Tibial artery (tissue), 4 donors: ENCODE results near the gene CLRN1.
"Not testable (repeated sequence)": the region's sequence is repeated elsewhere in the genome, so short reads cannot be mapped to it uniquely, and the experiment has no call there.

Source experiments
- DNase-seq, 2 donors: peaks; one replicate each; pipeline ENCODE4 v3.0.0-alpha.2; 2019
- H3K27ac ChIP-seq, 2 donors: fragments of 200-600 bp; sonication (generic) in 1 of 2; 1 replicate in 1 of 2; 2 replicates in 1 of 2; pipeline ENCODE4 v1.5.1; 2018 to 2019; ENCODE audit warnings: mild to moderate bottlenecking in 1 of 2
- H3K27me3 ChIP-seq, 2 donors: fragments of 200-600 bp; sonication (generic) in 1 of 2; one replicate each; pipeline versions ENCODE4 v1.5.1 to v1.6.0; 2016 to 2019
- H3K36me3 ChIP-seq, 3 donors: fragments of 200-600 bp; sonication (generic) in 2 of 3; one replicate each; pipeline ENCODE4 v1.5.1; 2016 to 2019; ENCODE audit warnings: mild to moderate bottlenecking in 2 of 3
- H3K4me1 ChIP-seq, 4 donors: fragments of 200-600 bp; sonication (generic) in 2 of 4; 1 replicate in 3 of 4; 2 replicates in 1 of 4; pipeline ENCODE4 v1.5.1; 2016 to 2019
- H3K4me3 ChIP-seq, 2 donors: fragments of 200-600 bp; sonication (generic) in 1 of 2; 1 replicate in 1 of 2; 2 replicates in 1 of 2; pipeline ENCODE4 v1.5.1; 2018 to 2019; ENCODE audit warnings: mild to moderate bottlenecking in 2 of 2
- H3K9me3 ChIP-seq, 3 donors: fragments of 200-600 bp; sonication (generic) in 1 of 3; one replicate each; pipeline ENCODE4 v1.5.1; 2016 to 2019
- CTCF ChIP-seq, 2 experiments: fragments of 200-600 bp in 1 of 2; fragments of 450-650 bp in 1 of 2; IDR thresholded peaks; one replicate each; pipeline ENCODE4 v1.5.1; 2017 to 2019; ENCODE audit warnings: antibody characterized with exemption in 2 of 2, mild to moderate bottlenecking in 1 of 2, moderate library complexity in 1 of 2
- intact Hi-C: fragments of 100-400 bp; cut with DNase I; formaldehyde crosslinking; loops from one replicate; pipeline ENCODE4 v1.15.0; 2023; ENCODE audit warnings: low total_unique reads

The CLRN1 gene

GRCh38 chr3:150989208-150989607 is 16.7 kb upstream of the CLRN1 start:
- intact Hi-C loops: no loop called here
- no peak for TF ChIP-seq CTCF (IDR thresholded peaks at IDR 0.05)
- H3K27ac ChIP-seq: no peak overlapping the region
- no peaks in the 10 kb centered on the region for H3K27me3 ChIP-seq
- no peaks in the 10 kb centered on the region for H3K36me3 ChIP-seq
- H3K4me3 ChIP-seq: no peak overlapping the region
- no peaks in the 10 kb centered on the region for H3K4me1 ChIP-seq
- DNase-seq: no peak
- peaks cover 0 to under 1% (median 0%) of the 10 kb centered on the region in 3 donors for H3K9me3 ChIP-seq

GRCh38 chr3:150988395-150988794 is 15.9 kb upstream of the CLRN1 start:
- H3K4me1 ChIP-seq, H3K9me3 ChIP-seq, H3K27ac ChIP-seq, H3K4me3 ChIP-seq, H3K36me3 ChIP-seq, intact Hi-C loops, H3K27me3 ChIP-seq, DNase-seq: not testable (repeated sequence)

- DNase-seq: no peak
- intact Hi-C loops: no loop called here
- H3K4me1 ChIP-seq: no peaks in the 10 kb centered on the region
- no peak overlapping the region for H3K4me3 ChIP-seq
- TF ChIP-seq CTCF (IDR thresholded peaks at IDR 0.05): no peak
- H3K36me3 ChIP-seq: no peaks in the 10 kb centered on the region
- no peak overlapping the region for H3K27ac ChIP-seq
- H3K9me3 ChIP-seq: no peaks in the 10 kb centered on the region
- no peaks in the 10 kb centered on the region for H3K27me3 ChIP-seq
Measured at GRCh38 chr3:150985711-150986110, 13.2 kb upstream of the CLRN1 start.

- intact Hi-C loops: no loop called here
- H3K27ac ChIP-seq: no peak overlapping the region
- no peaks in the 10 kb centered on the region for H3K27me3 ChIP-seq
- no peak for TF ChIP-seq CTCF (IDR thresholded peaks at IDR 0.05)
- no peaks in the 10 kb centered on the region for H3K9me3 ChIP-seq
- no peaks in the 10 kb centered on the region for H3K4me1 ChIP-seq
- H3K36me3 ChIP-seq: no peaks in the 10 kb centered on the region
- DNase-seq: no peak
- no peak overlapping the region for H3K4me3 ChIP-seq
Measured at GRCh38 chr3:150984066-150984465, 11.5 kb upstream of the CLRN1 start.

GRCh38 chr3:150978566-150979148 is 6.1 kb upstream of the CLRN1 start:
- Histone ChIP-seq H3K36me3 (no peaks in the 10 kb centered on the region), H3K4me1 (no peaks in the 10 kb centered on the region), H3K4me3 (no peak overlapping the region), H3K27me3 (no peaks in the 10 kb centered on the region), H3K27ac (no peak overlapping the region), H3K9me3 (no peaks in the 10 kb centered on the region)
- TF ChIP-seq CTCF (IDR thresholded peaks at IDR 0.05): no peak
- intact Hi-C loops: no loop called here
- DNase-seq: no peak

GRCh38 chr3:150975992-150976368 is 3.5 kb upstream of the CLRN1 start:
- TF ChIP-seq CTCF (IDR thresholded peaks at IDR 0.05): no peak
- H3K4me1 ChIP-seq: no peaks in the 10 kb centered on the region
- intact Hi-C loops: no loop called here
- no peak overlapping the region for H3K27ac ChIP-seq
- H3K36me3 ChIP-seq: no peaks in the 10 kb centered on the region
- H3K4me3 ChIP-seq: no peak overlapping the region
- H3K27me3 ChIP-seq: no peaks in the 10 kb centered on the region
- no peak for DNase-seq
- H3K9me3 ChIP-seq: no peaks in the 10 kb centered on the region
